Keratinocyte (primary cell): ENCODE results near the gene LRRC4C. TPM values are rescaled to one million over a fixed set of nuclear protein-coding genes. Genes with fewer than 3 reads are reported as not detected.
"Not testable (repeated sequence)": the region's sequence is repeated elsewhere in the genome, so short reads cannot be mapped to it uniquely, and the experiment has no call there.

ENCODE experiments used
- DNase-seq: peaks from one replicate; pipeline ENCODE4 v3.0.0-alpha.2; 2011; ENCODE audit warnings: low read depth, missing footprints, low spot score
- FAIRE-seq: peaks from 2 replicates; lab custom pipeline; 2011; peaks lifted over from hg19 to GRCh38; lab: Jason Lieb, UNC
- H2AFZ ChIP-seq: 2 replicates; pipeline ENCODE4 v1.6.0; 2012; ENCODE audit warnings: low read length, control low read depth, inconsistent platforms; ENCODE audit not compliant: control insufficient read depth
- H3K27ac ChIP-seq: 2 replicates; pipeline ENCODE4 v1.5.1; 2011; ENCODE audit warnings: low read length; ENCODE audit not compliant: control insufficient read depth, insufficient read depth
- H3K27me3 ChIP-seq: 3 replicates; pipeline ENCODE4 v1.6.0; 2011; ENCODE audit warnings: low read length; ENCODE audit not compliant: control insufficient read depth, insufficient read depth; ENCODE audit errors: extremely low read depth
- H3K36me3 ChIP-seq, 2 experiments: 2 replicates in 1 of 2; 3 replicates in 1 of 2; pipeline ENCODE4 v1.5.1; 2011; ENCODE audit warnings: low read length in 2 of 2, mild to moderate bottlenecking in 1 of 2; ENCODE audit not compliant: control insufficient read depth in 2 of 2, insufficient read depth in 2 of 2; ENCODE audit errors: extremely low read depth in 1 of 2
- H3K4me1 ChIP-seq: 3 replicates; pipeline ENCODE4 v1.5.1; 2011; ENCODE audit warnings: low read length; ENCODE audit not compliant: control insufficient read depth, insufficient read depth; ENCODE audit errors: extremely low read depth
- H3K4me2 ChIP-seq: 3 replicates; pipeline ENCODE4 v1.6.0; 2011; ENCODE audit warnings: low read depth, low read length; ENCODE audit not compliant: control insufficient read depth, insufficient read depth; ENCODE audit errors: extremely low read depth
- H3K4me3 ChIP-seq, 3 experiments: fragments of 200-600 bp in 1 of 3; sonication (generic) in 1 of 3; 2 replicates in 2 of 3; 3 replicates in 1 of 3; pipeline ENCODE4 v1.5.1; 2011 to 2016; ENCODE audit warnings: low read length in 3 of 3, mild to moderate bottlenecking in 3 of 3, control low read depth in 2 of 3, inconsistent platforms in 1 of 3, low read depth in 1 of 3, mixed read lengths in 1 of 3, mixed run types in 1 of 3, moderate library complexity in 1 of 3; ENCODE audit not compliant: control insufficient read depth in 2 of 3, insufficient read depth in 2 of 3; ENCODE audit errors: extremely low read depth in 1 of 3
- H3K79me2 ChIP-seq: 2 replicates; pipeline ENCODE4 v1.6.0; 2012; ENCODE audit warnings: low read length; ENCODE audit not compliant: control insufficient read depth, insufficient read depth
- H3K9ac ChIP-seq: 3 replicates; pipeline ENCODE4 v1.6.0; 2011; ENCODE audit warnings: low read length; ENCODE audit not compliant: control insufficient read depth, insufficient read depth; ENCODE audit errors: extremely low read depth
- H3K9me1 ChIP-seq: 3 replicates; pipeline ENCODE4 v1.6.0; 2011; ENCODE audit warnings: low read length; ENCODE audit not compliant: control insufficient read depth, insufficient read depth; ENCODE audit errors: extremely low read depth
- H3K9me3 ChIP-seq: 2 replicates; pipeline ENCODE4 v1.5.1; 2012; ENCODE audit warnings: low read depth, low read length; ENCODE audit not compliant: control insufficient read depth
- H4K20me1 ChIP-seq: 3 replicates; pipeline ENCODE4 v1.6.0; 2011; ENCODE audit warnings: low read length; ENCODE audit not compliant: control insufficient read depth, insufficient read depth; ENCODE audit errors: extremely low read depth
- CTCF ChIP-seq, 3 experiments: IDR thresholded peaks in 1 of 3; conservative IDR thresholded peaks in 1 of 3; optimal IDR thresholded peaks in 1 of 3; 2 replicates in 2 of 3; 3 replicates in 1 of 3; pipeline versions ENCODE3 to v1.5.1; 2011; ENCODE audit warnings: low read length in 3 of 3, mild to moderate bottlenecking in 3 of 3, moderate library complexity in 2 of 3, control low read depth in 1 of 3, inconsistent platforms in 1 of 3; ENCODE audit not compliant: insufficient read depth in 2 of 3; ENCODE audit errors: extremely low read depth in 1 of 3
- EZH2 ChIP-seq: IDR thresholded peaks from one replicate; pipeline ENCODE4 v1.6.1; 2012; ENCODE audit warnings: inconsistent platforms, mild to moderate bottlenecking, low read length, moderate library complexity
- dilution Hi-C: fragments of 300-500 bp; cut with MboI; formaldehyde crosslinking; loops from one replicate; pipeline ENCODE4 v1.7.0; 2020; ENCODE audit warnings: low sequenced_read_pairs; ENCODE audit not compliant: extremely low pct_ligation_motif_present
- polyA plus RNA-seq, 5 experiments: library from polyadenylated mRNA; depleted of rRNA in 3 of 5; stranded (reverse) in 3 of 5; stranded (forward) in 1 of 5; unstranded in 1 of 5; fragments of >200 nt; gene quantifications; 1 replicate in 1 of 5; 2 replicates in 3 of 5; 3 replicates in 1 of 5; pipeline versions ENCODE4 v1.2.1 to v1.2.3, GENCODE V29; 2011 to 2012; ENCODE audit warnings: missing spikeins in 2 of 5, low read depth in 1 of 5, low replicate concordance in 1 of 5

LRRC4C gene
- polyA plus RNA-seq, 1 donor (not counting 4 experiments of a cell fraction or from before 2014, with no cell fraction given), result not detected

- no peaks in the 10 kb centered on the region for H3K27me3 ChIP-seq
- no peaks in the 10 kb centered on the region for H3K4me1 ChIP-seq
- no peak overlapping the region for H3K9ac ChIP-seq
- H4K20me1 ChIP-seq, result no peaks in the 10 kb centered on the region
- H3K4me2 ChIP-seq, result no peak overlapping the region
- dilution Hi-C loops, result no loop called here
- no peaks in the 10 kb centered on the region for H3K9me3 ChIP-seq
- no peaks in the 10 kb centered on the region for H3K9me1 ChIP-seq
- no peaks in the 10 kb centered on the region for H3K36me3 ChIP-seq
- H2AFZ ChIP-seq, result no peak overlapping the region
- no peaks in the 10 kb centered on the region for H3K79me2 ChIP-seq
- TF ChIP-seq EZH2 (no peak), CTCF (optimal IDR thresholded peaks at IDR 0.05 in 1 of 3, IDR thresholded peaks at IDR 0.05 in 1 of 3, conservative IDR thresholded peaks at IDR 0.05 in 1 of 3; ENCODE audit: extremely low read depth in 1 of 3, insufficient read depth in 2 of 3, low read length in 3 of 3) (no peak)
- no peak for FAIRE-seq
- H3K4me3 ChIP-seq, result no peak overlapping the region
- H3K27ac ChIP-seq, result no peak overlapping the region
- no peak for DNase-seq
These were observed 1255.8 kb downstream of the LRRC4C start for GRCh38 chr11:40203606-40204005.

GRCh38 chr11:40202589-40203270 is 1256.7 kb downstream of the LRRC4C start:
- Histone ChIP-seq H3K9me3 (no peaks in the 10 kb centered on the region), H3K27ac (no peak overlapping the region), H3K9me1 (no peaks in the 10 kb centered on the region), H3K79me2 (no peaks in the 10 kb centered on the region), H3K4me3 (no peak overlapping the region), H3K36me3 (no peaks in the 10 kb centered on the region), H3K4me2 (no peak overlapping the region), H4K20me1 (no peaks in the 10 kb centered on the region), H3K4me1 (no peaks in the 10 kb centered on the region), H3K27me3 (no peaks in the 10 kb centered on the region), H2AFZ (no peak overlapping the region), H3K9ac (no peak overlapping the region)
- no peak for DNase-seq
- TF ChIP-seq CTCF (optimal IDR thresholded peaks at IDR 0.05 in 1 of 3, IDR thresholded peaks at IDR 0.05 in 1 of 3, conservative IDR thresholded peaks at IDR 0.05 in 1 of 3; ENCODE audit: extremely low read depth in 1 of 3, insufficient read depth in 2 of 3, low read length in 3 of 3) (no peak), EZH2 (no peak)
- dilution Hi-C loops, result no loop called here
- no peak for FAIRE-seq

GRCh38 chr11:40192590-40192989 is 1266.9 kb downstream of the LRRC4C start:
- H3K9me3 ChIP-seq, H3K79me2 ChIP-seq, H3K4me3 ChIP-seq, H3K4me2 ChIP-seq, H3K27me3 ChIP-seq, FAIRE-seq, dilution Hi-C loops, H3K36me3 ChIP-seq, DNase-seq, H3K9me1 ChIP-seq, H2AFZ ChIP-seq, H4K20me1 ChIP-seq, H3K4me1 ChIP-seq, H3K9ac ChIP-seq, H3K27ac ChIP-seq: not testable (repeated sequence)
